Right lobe of liver (tissue), 6 donors: ENCODE measurements around the gene FIGNL1. TPM values are rescaled to one million over a fixed set of nuclear protein-coding genes. Genes with fewer than 3 reads are reported as not detected.

Source experiments
- ATAC-seq, 4 donors: fragments of 200-7000 bp; cut with Tn5 transposase; one replicate each; pipeline ENCODE4 v1.9.1; 2020; ENCODE audit warnings: mild to moderate bottlenecking in 4 of 4, moderate library complexity in 4 of 4
- DNase-seq, 3 donors: peaks; one replicate each; pipeline ENCODE4 v3.0.0-alpha.2; 2020
- H3K27ac ChIP-seq, 3 donors: fragments of 200-600 bp; one replicate each; pipeline ENCODE4 v1.8.0; 2022
- H3K27me3 ChIP-seq, 2 donors: fragments of 200-600 bp; one replicate each; pipeline ENCODE4 v1.8.0; 2022
- H3K36me3 ChIP-seq, 4 donors: fragments of 200-600 bp; sonication (generic) in 1 of 4; one replicate each; pipeline versions ENCODE4 v1.5.1 to v1.8.0; 2017 to 2022; ENCODE audit warnings: control low read depth in 1 of 4
- H3K4me1 ChIP-seq, 4 donors: fragments of 200-600 bp; sonication (generic) in 1 of 4; one replicate each; pipeline versions ENCODE4 v1.5.1 to v1.8.0; 2017 to 2022; ENCODE audit warnings: control low read depth in 1 of 4
- H3K4me3 ChIP-seq, 3 donors: fragments of 200-600 bp; one replicate each; pipeline ENCODE4 v1.8.0; 2022
- H3K9me3 ChIP-seq, 4 donors: fragments of 200-600 bp; sonication (generic) in 1 of 4; one replicate each; pipeline versions ENCODE4 v1.5.1 to v1.8.0; 2017 to 2022; ENCODE audit warnings: control low read depth in 1 of 4
- POLR2A ChIP-seq: fragments of 450-650 bp; IDR thresholded peaks from one replicate; pipeline ENCODE4 v1.6.1; 2017; ENCODE audit warnings: antibody characterized with exemption, mild to moderate bottlenecking
- WGBS: methylation state at CpG from one replicate; pipeline ENCODE4 v1.1.6; 2018; ENCODE audit warnings: low coverage, low lambda C conversion rate; ENCODE audit not compliant: insufficient coverage; ENCODE audit errors: missing lambda C conversion rate; 5-methylcytosine and 5-hydroxymethylcytosine counted together
- intact Hi-C, 2 donors: fragments of 100-400 bp; cut with DNase I; formaldehyde crosslinking; loops; one replicate each; pipeline versions ENCODE4 v1.11.2 to v1.14.1; 2022
- total RNA-seq, 6 experiments: library from RNA; depleted of rRNA in 2 of 6; stranded (reverse); fragments of >200 nt in 2 of 6; fragmentation: NEBNext Ultra II Directional in 3 of 6; extraction: Animal tissue kit (Norgen Biotek cat#: 25700) in 3 of 6; gene quantifications; one replicate each; pipeline versions ENCODE4 v1.1.0 to v1.2.4, GENCODE V29; 2016 to 2023
- TF ChIP-seq, protein P1 (sequence below), 4 donors: fragments of 200-600 bp in 3 of 4; fragments of 450-650 bp in 1 of 4; IDR thresholded peaks; one replicate each; pipeline versions ENCODE4 v1.5.1 to v1.8.0; 2016 to 2022; ENCODE audit warnings: antibody characterized with exemption in 4 of 4, mild to moderate bottlenecking in 2 of 4
- donor health status: DM: no; HTN: yes; CAD: no.
- donor health status: DM: no; HTN: no; CAD: no.
- donor health status: DM: no; HTN: no; CAD: no.
- donor health status: DM: no; HTN: yes; CAD: no.
- donor health status: DM: no; HTN: yes; CAD: no.

The FIGNL1 gene
- total RNA-seq, 6 experiments from 2014 or later, result 2.0 to 12.2 (median 4.4) TPM

DNA sequence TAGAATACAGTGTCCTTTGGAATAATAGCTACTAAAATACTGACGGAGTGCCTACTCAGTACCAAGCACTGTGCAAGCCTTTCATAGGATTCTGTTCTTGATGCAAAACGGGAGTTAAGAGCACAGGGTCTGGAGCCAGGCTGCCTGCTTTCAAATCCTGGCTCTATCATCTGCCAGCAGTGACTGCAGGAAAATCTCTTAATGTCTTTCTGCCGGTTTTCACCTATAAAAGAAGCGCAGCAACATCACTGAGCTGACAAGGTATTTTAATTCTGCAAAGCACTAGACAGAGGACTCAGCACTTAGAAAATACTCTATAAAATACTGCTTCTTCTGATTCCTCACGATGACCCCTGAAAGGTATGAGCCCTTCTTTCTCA is 659 bp downstream of the FIGNL1 start:
- H3K4me3 ChIP-seq, result peak overlapping the region; percentile 63 to 78 (median 75)
- peaks cover 0 to 7% (median 2%) of the 10 kb centered on the region in 4 donors for H3K4me1 ChIP-seq
- ATAC-seq (no peak), DNase-seq (no peak)
- no peak for TF ChIP-seq POLR2A
- TF ChIP-seq, protein P1, sequence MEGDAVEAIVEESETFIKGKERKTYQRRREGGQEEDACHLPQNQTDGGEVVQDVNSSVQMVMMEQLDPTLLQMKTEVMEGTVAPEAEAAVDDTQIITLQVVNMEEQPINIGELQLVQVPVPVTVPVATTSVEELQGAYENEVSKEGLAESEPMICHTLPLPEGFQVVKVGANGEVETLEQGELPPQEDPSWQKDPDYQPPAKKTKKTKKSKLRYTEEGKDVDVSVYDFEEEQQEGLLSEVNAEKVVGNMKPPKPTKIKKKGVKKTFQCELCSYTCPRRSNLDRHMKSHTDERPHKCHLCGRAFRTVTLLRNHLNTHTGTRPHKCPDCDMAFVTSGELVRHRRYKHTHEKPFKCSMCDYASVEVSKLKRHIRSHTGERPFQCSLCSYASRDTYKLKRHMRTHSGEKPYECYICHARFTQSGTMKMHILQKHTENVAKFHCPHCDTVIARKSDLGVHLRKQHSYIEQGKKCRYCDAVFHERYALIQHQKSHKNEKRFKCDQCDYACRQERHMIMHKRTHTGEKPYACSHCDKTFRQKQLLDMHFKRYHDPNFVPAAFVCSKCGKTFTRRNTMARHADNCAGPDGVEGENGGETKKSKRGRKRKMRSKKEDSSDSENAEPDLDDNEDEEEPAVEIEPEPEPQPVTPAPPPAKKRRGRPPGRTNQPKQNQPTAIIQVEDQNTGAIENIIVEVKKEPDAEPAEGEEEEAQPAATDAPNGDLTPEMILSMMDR (IDR thresholded peaks at IDR 0.05), result no peak
- H3K36me3 ChIP-seq, result no peaks in the 10 kb centered on the region
- intact Hi-C loops, result no loop called here
- no peaks in the 10 kb centered on the region for H3K9me3 ChIP-seq
- WGBS, result 9% methylated on average over 5 of the region's 5 CpGs
- no peaks in the 10 kb centered on the region for H3K27me3 ChIP-seq
- H3K27ac ChIP-seq, result no peak overlapping the region

DNA sequence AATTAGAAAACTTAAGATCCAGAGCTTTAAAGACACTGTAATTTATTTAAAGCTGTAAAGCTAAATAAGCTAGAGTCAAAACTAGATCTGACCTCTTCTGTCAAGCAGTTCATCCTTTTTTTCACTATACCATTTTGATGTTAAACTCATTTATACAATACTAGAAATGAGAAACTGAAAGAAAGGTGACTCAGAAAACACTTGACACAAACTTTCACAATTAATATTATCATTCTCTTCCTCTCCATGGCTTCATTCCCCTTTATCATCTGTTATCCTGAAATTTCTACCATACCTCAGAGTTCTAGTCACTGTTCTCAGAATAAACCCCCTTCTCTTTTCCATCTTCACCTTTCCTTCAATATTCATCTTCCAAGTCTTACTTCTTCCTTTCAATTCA is 1.3 kb downstream of the FIGNL1 start:
- H3K4me1 ChIP-seq, result peaks cover 0 to 7% (median 2%) of the 10 kb centered on the region in 4 donors
- TF ChIP-seq, protein P1 (IDR thresholded peaks at IDR 0.05), result no peak
- TF ChIP-seq POLR2A, result no peak
- no peak for ATAC-seq

DNA sequence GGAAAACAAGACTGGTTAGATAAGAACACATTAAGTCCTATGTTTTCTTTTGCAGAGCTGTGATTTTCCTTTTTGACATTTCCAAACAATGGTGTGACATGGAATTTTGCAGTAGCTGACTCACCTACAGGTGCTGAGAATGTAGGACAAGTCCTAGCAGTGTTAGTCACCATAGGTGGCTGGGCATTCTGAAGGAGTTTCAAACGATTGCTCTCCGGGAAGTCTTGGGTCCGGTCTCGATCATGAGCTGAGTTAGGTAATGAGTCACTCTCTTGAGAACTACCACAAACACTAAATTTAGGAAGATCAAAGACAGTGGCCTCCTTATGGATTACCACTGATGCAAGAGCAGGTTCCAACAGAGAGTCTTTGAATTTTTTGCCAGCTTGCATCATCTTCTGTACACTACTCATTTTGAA is 3.6 kb downstream of the FIGNL1 start:
- Histone ChIP-seq H3K27ac (no peak overlapping the region), H3K4me3 (no peak overlapping the region), H3K9me3 (no peaks in the 10 kb centered on the region), H3K36me3 (no peaks in the 10 kb centered on the region), H3K27me3 (no peaks in the 10 kb centered on the region), H3K4me1 (peaks cover 0 to 7% (median 2%) of the 10 kb centered on the region in 4 donors)
- ATAC-seq, result no peak
- no peak for DNase-seq
- 80% methylated on average over 2 of the region's 4 CpGs for WGBS
- intact Hi-C loops, result no loop called here
- TF ChIP-seq, protein P1 (IDR thresholded peaks at IDR 0.05), result no peak
- no peak for TF ChIP-seq POLR2A

More for the DNA sequence above, 1.3 kb downstream of the FIGNL1 start:
- Histone ChIP-seq H3K36me3 (no peaks in the 10 kb centered on the region), H3K4me3 (no peak overlapping the region), H3K27me3 (no peaks in the 10 kb centered on the region), H3K9me3 (no peaks in the 10 kb centered on the region), H3K27ac (no peak overlapping the region)
- DNase-seq, result no peak
- intact Hi-C loops, result no loop called here

DNA sequence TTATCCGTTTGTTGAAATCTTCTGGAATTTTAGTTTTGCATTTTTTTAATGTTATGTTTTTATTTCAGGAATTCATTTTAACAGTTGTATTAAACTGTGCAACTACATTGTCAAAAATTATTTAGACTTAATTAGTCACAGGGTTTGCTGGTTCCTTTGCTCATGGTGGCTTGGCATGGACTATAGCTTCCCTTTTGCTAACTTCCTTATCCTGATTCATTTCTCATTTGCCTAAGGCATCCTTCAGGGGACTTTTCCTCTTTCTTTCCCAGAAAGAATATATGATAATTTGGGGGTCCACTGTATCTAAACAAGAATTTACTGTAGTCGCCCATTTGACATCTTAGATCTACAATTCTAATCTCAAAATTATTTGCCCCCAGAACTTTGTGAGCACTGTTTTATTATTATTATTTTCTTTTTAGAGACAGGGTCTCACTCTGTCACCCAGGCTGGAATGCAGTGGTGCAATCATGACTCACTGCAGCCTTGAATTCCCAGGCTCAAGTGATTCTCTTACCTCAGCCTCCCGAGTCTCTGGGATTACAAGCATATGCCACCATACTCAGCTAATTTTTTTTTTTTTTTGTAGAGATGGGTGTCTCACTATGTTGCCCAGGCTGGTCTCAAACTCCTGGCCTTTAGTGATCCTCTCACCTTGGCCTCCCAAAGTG is 13.9 kb downstream of the FIGNL1 start:
- ATAC-seq, result no peak
- no peaks in the 10 kb centered on the region for H3K9me3 ChIP-seq
- no peaks in the 10 kb centered on the region for H3K27me3 ChIP-seq
- no peak for DNase-seq
- TF ChIP-seq, protein P1 (IDR thresholded peaks at IDR 0.05), result no peak
- TF ChIP-seq POLR2A, result no peak
- H3K4me3 ChIP-seq, result no peak overlapping the region
- H3K4me1 ChIP-seq, result no peaks in the 10 kb centered on the region
- H3K36me3 ChIP-seq, result no peaks in the 10 kb centered on the region
- H3K27ac ChIP-seq, result no peak overlapping the region
- intact Hi-C loops, result loop anchor here in 1 of 2 donors (10.0 kb wide), 1 partner anchor 221 kb away; no protein-coding TSS in a partner anchor
- WGBS, result 90% methylated on average over 3 of the region's 3 CpGs
